ENCODE measurements around the gene MAB21L4. TPM values are rescaled to one million over a fixed set of nuclear protein-coding genes. Genes with fewer than 3 reads are reported as not detected.

The MAB21L4 gene
- 0.11 to 0.28 TPM (median 0.20 TPM) in 5 replicates for total RNA-seq (2022; extraction: Qiagen RNA extraction)

DNA sequence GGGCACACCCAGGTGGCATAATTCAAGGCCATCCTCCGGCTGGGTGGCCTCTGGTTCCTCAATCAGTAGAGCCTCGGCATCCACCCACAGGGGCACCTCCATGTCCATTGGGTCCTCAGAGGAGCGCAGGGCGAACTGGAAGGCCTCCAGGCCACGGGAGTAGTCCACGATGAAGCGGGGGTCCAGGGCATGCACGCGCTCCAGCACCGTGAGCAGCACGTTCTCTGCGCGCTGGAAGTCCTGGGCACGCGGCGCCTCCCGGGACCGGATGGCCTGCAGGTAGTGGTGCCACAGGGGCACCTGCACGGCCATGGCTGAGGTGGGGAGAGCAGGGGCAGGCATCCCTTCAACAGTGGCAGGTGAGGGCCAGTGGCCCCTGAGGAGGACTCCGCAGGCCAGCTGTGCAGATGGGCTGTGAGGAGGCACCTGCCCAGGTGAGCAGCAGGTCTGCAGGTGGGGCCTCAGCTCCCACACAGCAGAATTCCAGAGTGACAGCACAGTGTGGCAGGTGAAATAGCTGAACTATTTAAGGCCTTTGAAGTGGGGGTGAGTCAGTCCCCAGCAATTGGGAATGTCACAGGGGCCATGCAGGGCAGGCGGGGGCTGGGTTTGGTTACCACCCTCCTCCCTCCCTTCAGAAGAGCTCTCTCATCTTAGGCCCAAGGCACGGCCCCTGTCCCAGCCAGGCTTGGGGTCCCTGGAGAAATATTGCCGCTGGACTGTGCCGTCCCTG lies at the start of gene MAB21L4:
MAB21L4 (minus strand) TSS at position 501 of the 733 bp plus-strand sequence; CDS start at position 342, 159 bp downstream.

DNA sequence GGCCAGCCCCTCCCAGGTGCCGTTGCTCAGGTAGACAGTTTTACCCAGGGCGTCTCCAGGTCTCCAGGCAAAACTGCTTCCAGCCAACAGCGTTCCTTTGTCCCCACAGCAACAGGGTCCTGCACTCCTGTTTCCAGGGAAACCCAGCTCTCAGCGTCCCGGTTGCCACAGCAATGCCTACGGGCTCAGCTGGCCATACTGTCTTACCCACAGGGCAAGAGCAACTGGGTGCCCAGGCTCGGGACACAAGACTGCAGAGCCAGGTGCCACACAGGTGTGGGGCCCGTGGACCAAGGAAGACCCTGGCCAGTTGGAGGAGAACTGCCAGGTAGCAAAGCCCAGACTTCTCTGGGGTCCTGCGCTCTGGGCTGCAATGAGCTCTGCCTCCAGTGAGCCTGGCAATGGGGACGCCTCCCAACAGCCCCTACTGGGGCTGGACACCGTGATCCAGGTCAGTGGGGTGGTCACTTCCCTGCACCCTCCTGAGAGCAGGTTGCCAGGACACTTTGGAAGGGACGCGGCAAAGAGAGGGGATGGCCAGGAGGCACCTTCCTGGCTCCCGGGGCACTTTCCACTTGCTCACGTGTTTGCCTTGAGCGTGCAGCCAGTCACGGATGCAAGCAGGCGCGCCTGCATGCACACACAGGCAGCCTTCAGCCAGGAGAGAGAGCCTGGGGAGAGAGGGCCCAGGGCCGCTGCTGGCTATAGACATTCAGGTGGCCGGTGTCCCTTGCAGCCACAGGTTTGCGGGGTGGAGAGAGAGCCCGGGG lies 10.4 kb upstream of the MAB21L4 start, which contains the start of gene CROCC2:
CROCC2 (plus strand) TSS at position 196 of the 770 bp plus-strand sequence; CDS start at position 374, 178 bp downstream.

DNA sequence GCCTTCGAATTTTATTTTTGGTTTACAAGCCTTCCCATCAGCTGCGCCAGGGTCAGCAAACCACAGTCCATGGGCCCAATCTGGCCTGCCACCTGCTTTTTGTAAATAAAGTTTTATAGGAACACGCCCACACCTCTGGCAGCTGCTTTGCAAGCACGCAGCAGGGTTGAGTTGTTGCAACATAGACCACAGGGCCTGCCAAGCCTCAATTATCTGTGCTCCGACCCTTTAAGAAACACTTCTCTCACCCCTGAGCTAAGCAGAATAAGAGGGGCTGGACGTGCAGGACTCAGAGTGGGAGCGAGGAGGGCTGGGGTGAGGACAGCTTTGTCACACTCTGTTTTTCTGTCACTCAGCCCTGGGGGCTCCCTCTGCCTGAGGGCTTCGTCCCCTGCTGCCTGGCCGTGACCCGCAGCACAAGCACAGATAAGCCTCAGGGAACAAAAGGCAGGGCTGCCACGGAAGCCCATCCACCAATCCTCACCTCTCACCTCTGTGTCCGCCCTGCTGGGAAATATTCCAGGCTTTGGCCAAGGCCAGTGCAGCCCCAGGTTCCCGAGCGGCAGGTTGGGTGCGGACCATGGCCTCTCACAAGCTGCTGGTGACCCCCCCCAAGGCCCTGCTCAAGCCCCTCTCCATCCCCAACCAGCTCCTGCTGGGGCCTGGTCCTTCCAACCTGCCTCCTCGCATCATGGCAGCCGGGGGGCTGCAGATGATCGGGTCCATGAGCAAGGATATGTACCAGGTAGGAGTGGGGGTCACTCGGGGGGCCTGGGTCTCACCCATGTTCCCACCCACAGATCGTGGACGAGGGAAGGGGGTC lies 27.5 kb downstream of the MAB21L4 start, which contains the start of gene AGXT:
AGXT (plus strand) TSS at position 539 of the 823 bp plus-strand sequence; CDS start at position 581, 42 bp downstream.

Other genes with a start within 250 kb of the MAB21L4 start
- not detected in 5 replicates for gene AQP12B, start 213.3 kb downstream of the MAB21L4 start, total RNA-seq (2022; extraction: Qiagen RNA extraction)
- gene AQP12A, start 204.3 kb downstream of the MAB21L4 start, total RNA-seq (2022; extraction: Qiagen RNA extraction) = not detected in 5 replicates
- 0.73 to 1.5 TPM (median 0.97 TPM) in 5 replicates for gene KIF1A, start 75.9 kb downstream of the MAB21L4 start, total RNA-seq (2022; extraction: Qiagen RNA extraction)
- gene AGXT, start 27.3 kb downstream of the MAB21L4 start, total RNA-seq (2022; extraction: Qiagen RNA extraction) = not detected in 5 replicates
- not detected in 5 replicates for gene CROCC2, start 10.2 kb upstream of the MAB21L4 start, total RNA-seq (2022; extraction: Qiagen RNA extraction)
- gene SNED1, start 102.5 kb upstream of the MAB21L4 start, total RNA-seq (2022; extraction: Qiagen RNA extraction) = 0.54 to 1.2 TPM (median 0.89 TPM) in 5 replicates
- 20.6 to 29.8 TPM (median 25.1 TPM) in 5 replicates for gene MTERF4, start 206.1 kb upstream of the MAB21L4 start, total RNA-seq (2022; extraction: Qiagen RNA extraction)